Posterior cingulate gyrus (tissue), 11 donors: ENCODE measurements around the gene FAM131A.

ENCODE experiments used
- DNase-seq, 10 donors: peaks; one replicate each; pipeline versions ENCODE4 v3.0.0 to v3.0.0-alpha.2; 2020 to 2021; ENCODE audit warnings: mixed read lengths in 3 of 10
- intact Hi-C: fragments of 100-400 bp; cut with DNase I; formaldehyde crosslinking; loops from one replicate; pipeline ENCODE4 v1.15.1; 2023

FAM131A gene

GRCh38 chr3:184337399-184337714 lies at the start of gene FAM131A:
Gene FAM131A, plus strand, starts transcription at chr3:184337600. Its CDS starts 31 bp downstream, at chr3:184337631.
- DNase-seq = peak in 9 of 10 donors; percentile 34 to 95 (median 74)
- intact Hi-C loops = loop anchor here (2.0 kb wide), 1 partner anchor 17 kb away; no protein-coding TSS in a partner anchor

- intact Hi-C loops = loop anchor here (1.0 to 5.0 kb wide), 2 partner anchors 37 to 394 kb away; no protein-coding TSS in a partner anchor
- peak in 9 of 10 donors; percentile 26 to 93 (median 60) for DNase-seq
Measured at GRCh38 chr3:184289426-184289938, 47.9 kb upstream of the FAM131A start.

GRCh38 chr3:184290331-184290730 lies 47.1 kb upstream of the FAM131A start:
- peak in 2 of 10 donors; percentile 45 to 54 for DNase-seq
- intact Hi-C loops = no loop called here

GRCh38 chr3:184291044-184291737 lies 46.2 kb upstream of the FAM131A start:
- DNase-seq = peak in 2 of 10 donors; percentile 54 to 65
- intact Hi-C loops = no loop called here

- intact Hi-C loops = no loop called here
- peak in 2 of 10 donors; percentile 57 to 65 for DNase-seq
Measured at GRCh38 chr3:184291738-184292445, 45.5 kb upstream of the FAM131A start.

- intact Hi-C loops = loop anchor here (5.0 kb wide), 1 partner anchor 108 kb away; the partner anchor contains the start of gene ABCF3
- DNase-seq = peak in 2 of 10 donors; percentile 5 to 21
Measured at GRCh38 chr3:184295771-184296170, 41.6 kb upstream of the FAM131A start.

GRCh38 chr3:184296616-184297015 lies 40.8 kb upstream of the FAM131A start:
- intact Hi-C loops = loop anchor here (5.0 kb wide), 1 partner anchor 109 kb away; the partner anchor contains the start of gene ABCF3
- DNase-seq = peak in 2 of 10 donors; percentile 11 to 36

GRCh38 chr3:184298759-184299487 lies 38.5 kb upstream of the FAM131A start, which contains the start of gene PSMD2:
Gene PSMD2, plus strand, starts transcription at chr3:184299241. Its CDS starts 26 bp downstream, at chr3:184299267.
- peak; percentile 96 to 100 (median 98) for DNase-seq
- intact Hi-C loops = loop anchor here (2.0 to 5.0 kb wide), 2 partner anchors 16 to 112 kb away; partner anchors contain the start of genes ABCF3 and EIF4G1

- intact Hi-C loops = loop anchor here (2.0 to 5.0 kb wide), 2 partner anchors 15 to 112 kb away; partner anchors contain the start of genes ABCF3 and EIF4G1
- DNase-seq = peak in 2 of 10 donors; percentile 1 to 15
Measured at GRCh38 chr3:184299488-184300377, 37.7 kb upstream of the FAM131A start.

GRCh38 chr3:184300378-184300720 lies 37.1 kb upstream of the FAM131A start:
- DNase-seq = no peak
- intact Hi-C loops = no loop called here

GRCh38 chr3:184305577-184305976 lies 31.8 kb upstream of the FAM131A start:
- peak in 1 of 10 donors; percentile 13 for DNase-seq
- intact Hi-C loops = no loop called here

- intact Hi-C loops = no loop called here
- DNase-seq = peak in 1 of 10 donors; percentile 8
Measured at GRCh38 chr3:184306341-184306972, 30.9 kb upstream of the FAM131A start.

GRCh38 chr3:184307915-184308314 lies 29.5 kb upstream of the FAM131A start:
- intact Hi-C loops = no loop called here
- peak in 2 of 10 donors; percentile 4 to 24 for DNase-seq

GRCh38 chr3:184308744-184309143 lies 28.7 kb upstream of the FAM131A start:
- intact Hi-C loops = no loop called here
- DNase-seq = no peak

GRCh38 chr3:184311633-184312032 lies 25.8 kb upstream of the FAM131A start:
- DNase-seq = no peak
- intact Hi-C loops = no loop called here

- peak; percentile 87 to 99 (median 92) for DNase-seq
- intact Hi-C loops = loop anchor here (2.0 kb wide), 1 partner anchor 16 kb away; the partner anchor contains the start of gene PSMD2
Measured at GRCh38 chr3:184314363-184314699, 23.1 kb upstream of the FAM131A start, which contains the start of gene EIF4G1. Gene EIF4G1, plus strand, starts transcription at chr3:184314606. Its CDS starts 1,191 bp downstream, at chr3:184315797.

- intact Hi-C loops = loop anchor here (2.0 kb wide), 1 partner anchor 16 kb away; the partner anchor contains the start of gene PSMD2
- DNase-seq = peak; percentile 44 to 93 (median 61)
Measured at GRCh38 chr3:184314700-184315542, 22.5 kb upstream of the FAM131A start.

GRCh38 chr3:184315543-184315867 lies 21.9 kb upstream of the FAM131A start:
- peak in 1 of 10 donors; percentile 55 for DNase-seq
- intact Hi-C loops = loop anchor here (2.0 kb wide), 1 partner anchor 17 kb away; the partner anchor contains the start of gene PSMD2
